ENCODE measurements around the gene MUL1.

Gene MUL1

DNA sequence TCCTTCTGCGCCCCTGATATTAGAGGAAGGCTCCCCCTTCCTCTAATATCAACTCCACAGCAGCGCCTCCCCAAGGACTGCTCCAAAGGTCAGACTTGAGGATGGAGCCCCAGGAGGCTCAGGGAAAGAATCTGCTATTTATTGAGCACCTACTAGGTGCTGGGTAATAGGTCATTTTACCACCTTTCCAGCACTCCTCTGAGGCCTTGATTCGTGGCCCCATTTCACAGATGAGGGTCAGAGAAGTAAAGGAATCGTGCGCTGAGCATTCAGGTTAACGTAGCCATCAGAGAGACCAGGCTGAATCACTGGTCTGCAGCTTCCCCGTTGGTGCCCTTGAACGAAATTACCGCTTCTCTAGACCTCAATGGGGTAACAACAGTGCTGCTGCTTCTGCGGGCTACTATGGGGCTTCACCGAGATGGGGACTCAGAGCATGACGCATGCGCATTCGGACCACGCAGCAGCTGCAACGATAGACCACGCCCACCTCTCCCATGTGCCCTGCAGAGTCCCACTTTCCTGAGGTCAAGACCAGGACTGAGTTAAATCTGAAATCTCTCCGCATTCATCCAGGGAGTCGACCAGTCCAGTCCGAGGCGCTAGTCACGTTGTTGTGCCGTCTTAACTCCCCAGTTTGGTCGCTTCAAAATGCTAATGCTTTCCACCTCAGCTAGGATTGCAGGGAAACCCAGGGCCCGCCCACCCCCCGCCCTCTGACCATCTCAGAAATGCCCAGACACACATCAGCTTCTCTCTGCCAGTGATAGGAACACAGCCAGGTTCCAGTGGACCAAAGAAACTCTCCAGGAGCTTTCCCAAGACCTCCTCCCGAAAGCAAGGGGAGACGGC lies 34.9 kb downstream of the MUL1 start:
- peak; percentile 80 for DNase-seq

DNA sequence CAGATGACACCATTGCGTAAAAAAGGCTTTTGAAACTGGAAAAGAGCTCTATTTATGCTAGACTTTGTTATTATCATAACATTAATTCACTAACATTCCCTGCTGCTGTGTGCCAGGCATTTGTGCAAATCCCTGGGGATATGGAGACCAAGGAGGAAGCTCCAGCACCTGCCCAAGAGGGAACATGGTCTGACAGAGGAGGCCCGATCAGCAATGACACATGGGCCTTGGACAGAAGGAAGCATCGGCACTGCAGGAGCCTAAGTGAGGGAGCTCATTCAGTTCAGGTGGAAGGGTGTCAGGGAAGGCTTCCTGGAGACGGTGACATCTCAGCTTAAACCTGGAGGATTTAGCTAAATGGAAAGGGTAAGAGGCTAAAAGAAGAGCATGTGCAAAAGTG lies 35.8 kb downstream of the MUL1 start:
- DNase-seq, result no peak

DNA sequence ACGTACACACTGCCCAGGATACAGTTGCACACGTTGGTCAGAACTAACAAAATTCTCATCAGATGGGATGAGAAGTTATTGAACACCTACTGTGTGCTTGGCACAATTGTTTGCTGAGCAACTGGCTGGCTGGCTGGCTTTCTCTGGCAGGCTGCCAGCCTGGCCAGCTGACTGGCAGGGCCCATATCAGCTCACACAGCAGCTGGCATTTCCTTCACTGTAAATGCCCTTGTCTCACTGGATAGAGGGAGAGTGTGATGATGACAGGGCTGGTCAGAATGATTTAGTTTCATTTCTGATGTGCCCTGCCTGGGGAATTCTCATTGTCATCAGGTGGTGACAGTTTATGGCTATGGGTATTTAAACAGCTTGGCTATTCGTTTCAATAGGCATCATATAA lies 37.8 kb downstream of the MUL1 start:
- DNase-seq, result no peak

DNA sequence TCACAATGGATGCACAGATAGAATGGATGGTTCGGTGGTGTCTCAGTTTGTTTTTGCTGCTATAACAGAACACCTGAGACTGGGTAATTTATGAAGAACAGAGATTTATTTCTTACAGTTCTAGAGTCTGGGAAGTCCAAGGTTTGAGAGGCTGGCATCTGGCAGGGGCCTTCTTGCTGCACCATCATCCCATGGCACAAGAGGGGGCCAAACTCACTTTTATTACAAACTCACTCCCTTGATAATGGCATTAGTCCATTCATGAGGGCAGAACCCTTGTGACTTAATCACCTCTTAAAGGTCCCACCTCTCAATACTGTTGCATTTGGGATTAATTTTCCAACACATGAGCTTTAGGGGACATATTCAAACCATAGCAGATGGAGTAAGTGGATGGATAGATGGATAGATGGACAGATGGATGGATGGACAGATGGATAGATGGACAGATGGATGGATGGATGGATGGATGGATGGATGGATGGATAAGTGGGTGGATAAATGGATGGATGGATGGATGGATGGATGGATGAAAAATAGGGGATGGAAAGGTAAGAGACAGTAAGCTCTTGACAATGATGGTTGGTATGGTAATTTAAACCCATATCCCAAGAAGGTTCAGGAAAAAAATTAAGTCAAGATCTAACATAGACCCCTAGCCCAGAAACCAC lies 38.4 kb downstream of the MUL1 start:
- DNase-seq, result no peak

DNA sequence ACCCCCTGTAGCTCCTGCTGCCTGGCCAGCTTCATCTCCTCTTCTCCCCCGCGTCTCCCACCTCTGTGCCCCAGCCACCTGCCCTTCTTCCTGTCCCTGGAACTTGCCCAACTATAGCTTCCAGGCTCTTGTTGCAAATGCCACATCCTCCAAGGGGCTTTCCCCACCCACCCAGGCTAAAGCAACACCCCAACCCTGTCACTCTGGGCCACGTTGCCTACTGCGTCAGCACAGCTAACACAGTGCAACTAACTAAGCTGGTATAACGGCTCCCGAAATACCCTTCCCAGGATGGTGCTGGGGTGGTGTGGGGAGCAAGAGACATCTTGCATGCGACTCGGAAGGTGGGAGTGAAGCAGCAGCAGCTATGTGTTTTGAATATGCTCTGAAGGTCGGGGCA lies 41.7 kb downstream of the MUL1 start:
- no peak for DNase-seq

DNA sequence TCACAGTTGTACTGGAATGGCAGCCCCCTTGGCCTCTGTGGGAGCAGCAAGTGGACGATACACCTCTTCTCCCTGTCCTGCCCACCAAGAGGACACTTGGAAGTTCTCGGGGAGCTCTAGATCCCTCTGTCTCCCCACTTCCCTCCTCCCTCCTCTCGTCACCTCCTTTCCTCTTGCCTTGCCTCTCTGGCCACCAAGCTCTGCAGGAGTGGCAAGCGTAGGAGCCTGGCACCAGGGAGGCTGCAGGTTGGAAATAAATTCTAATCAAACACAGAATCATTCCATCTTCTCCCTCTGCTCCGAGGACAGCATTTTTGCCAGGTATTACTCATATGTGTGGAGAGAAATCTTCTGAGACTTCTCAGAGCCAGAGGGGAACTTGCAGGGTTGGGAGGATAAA lies 42.8 kb downstream of the MUL1 start:
- DNase-seq, result no peak

DNA sequence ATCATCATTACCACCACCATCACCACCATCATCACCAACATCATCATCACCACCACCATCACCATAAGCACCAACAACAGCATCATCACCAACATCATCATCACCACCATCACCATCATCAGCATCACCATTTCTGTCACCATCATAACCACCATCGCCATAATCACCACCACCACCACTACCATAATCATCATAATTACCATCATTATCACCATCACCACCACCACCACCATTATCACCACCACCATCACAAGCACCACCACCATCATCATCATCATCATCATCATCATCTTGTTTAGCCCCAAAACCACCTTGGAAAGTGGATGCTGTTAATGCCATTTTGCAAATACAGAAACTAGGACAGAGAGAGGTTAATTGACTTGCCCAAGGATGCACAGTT lies 44.4 kb downstream of the MUL1 start:
- DNase-seq, result no peak

DNA sequence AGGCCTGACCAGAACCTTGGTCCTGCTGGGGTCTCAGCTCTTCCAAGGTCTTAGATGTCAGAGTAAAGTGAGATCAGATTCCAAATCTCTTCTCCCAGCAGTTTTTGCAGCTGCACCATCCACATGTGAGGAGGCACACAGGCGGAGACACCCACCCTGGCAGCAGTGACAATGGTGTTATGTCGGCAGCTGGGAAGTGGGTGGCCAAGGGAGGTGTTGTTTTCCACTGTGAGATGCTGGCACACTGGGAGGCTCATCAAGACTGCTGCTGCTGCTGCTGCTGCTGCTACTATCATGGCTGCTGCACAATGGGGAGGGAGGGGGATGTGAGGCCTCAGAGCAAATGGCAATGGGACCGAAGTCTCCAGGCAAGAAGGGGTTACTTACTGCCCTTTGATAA lies 45.6 kb downstream of the MUL1 start:
- no peak for DNase-seq

DNA sequence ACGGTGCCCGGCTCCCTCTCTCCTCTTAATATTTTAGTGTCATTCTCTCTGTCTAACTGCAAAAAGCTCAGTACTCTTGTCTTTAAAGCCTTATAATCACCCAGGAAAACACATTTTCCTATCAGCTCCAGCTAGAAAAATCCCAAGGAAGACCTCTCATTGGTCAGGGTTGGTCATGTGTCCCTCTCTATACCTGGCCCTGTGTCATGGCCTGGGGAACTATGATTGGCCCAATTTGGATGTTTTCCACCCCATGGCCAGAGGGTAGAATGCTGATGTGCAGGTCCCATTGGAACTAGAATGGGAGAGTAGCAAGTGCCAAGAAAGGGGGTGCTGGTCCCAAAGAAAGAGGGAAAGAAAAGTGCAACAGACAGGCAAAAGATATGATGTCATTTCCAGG lies 49.2 kb downstream of the MUL1 start:
- no peak for DNase-seq

DNA sequence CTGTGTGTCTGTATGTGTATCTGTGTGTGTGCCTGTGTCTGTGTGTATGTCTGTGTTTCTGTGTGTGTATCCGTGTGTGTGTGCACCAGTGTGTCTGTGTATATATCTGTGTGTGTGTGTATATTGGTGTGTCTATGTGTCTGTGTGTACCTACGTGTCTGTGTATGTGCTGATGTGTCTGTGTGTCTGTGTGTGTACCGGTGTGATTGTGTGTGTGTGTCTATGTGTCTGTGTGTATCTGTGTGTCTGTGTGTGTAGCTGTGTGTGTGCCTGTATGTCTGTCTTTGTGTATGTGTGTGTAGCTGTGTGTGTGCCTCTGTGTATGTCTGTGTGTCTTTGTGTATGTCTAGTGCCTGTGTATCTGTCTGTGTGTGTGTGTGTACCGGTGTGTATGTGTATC lies 53.9 kb downstream of the MUL1 start:
- DNase-seq, result no peak

DNA sequence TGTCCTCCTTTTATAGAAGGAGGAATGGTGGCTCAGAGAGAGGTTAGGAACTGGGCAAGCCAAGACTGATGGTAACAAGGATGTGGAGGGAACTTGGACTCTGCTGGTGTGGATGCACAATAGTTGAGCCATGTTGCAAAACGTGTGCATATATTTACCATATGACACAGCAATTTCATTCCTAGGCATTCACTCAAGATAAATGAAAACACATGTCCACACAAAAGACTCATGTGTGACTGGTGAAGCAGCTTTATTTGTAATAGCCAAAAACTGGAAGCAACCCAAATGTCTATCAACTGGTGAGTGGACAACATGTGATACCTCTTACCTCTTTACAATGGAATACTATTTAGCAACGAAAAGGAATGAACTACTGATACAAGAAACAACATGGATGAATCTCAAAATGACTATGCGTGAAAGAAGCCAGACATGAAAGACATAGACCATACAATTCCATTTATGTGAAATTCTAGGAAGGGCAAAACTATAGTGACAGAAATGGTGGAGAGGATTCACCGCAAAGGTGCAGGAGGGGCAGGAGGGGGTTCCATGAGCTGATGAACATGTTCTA lies 58.1 kb downstream of the MUL1 start:
- DNase-seq, result no peak

Data from right kidney (tissue), 1 donor.